Left renal cortex interstitium (tissue), 4 donors: ENCODE data around the gene MAB21L1. TPM values are rescaled to one million over a fixed set of nuclear protein-coding genes. Genes with fewer than 3 reads are reported as not detected.

Experiments
- DNase-seq, 4 donors: peaks; one replicate each; pipeline ENCODE4 v3.0.0-alpha.2; 2013; ENCODE audit warnings: low read depth in 4 of 4, low spot score in 2 of 4, missing footprints in 1 of 4
- polyA plus RNA-seq, 4 donors: library from polyadenylated mRNA; unstranded; fragments of 120-200 nt; gene quantifications; one replicate each; pipeline ENCODE4 v1.2.1, GENCODE V29; 2013; ENCODE audit not compliant: insufficient read length in 4 of 4

The MAB21L1 gene
- polyA plus RNA-seq, 4 donors = 0.06 to 0.10 (median 0.07) TPM

DNA sequence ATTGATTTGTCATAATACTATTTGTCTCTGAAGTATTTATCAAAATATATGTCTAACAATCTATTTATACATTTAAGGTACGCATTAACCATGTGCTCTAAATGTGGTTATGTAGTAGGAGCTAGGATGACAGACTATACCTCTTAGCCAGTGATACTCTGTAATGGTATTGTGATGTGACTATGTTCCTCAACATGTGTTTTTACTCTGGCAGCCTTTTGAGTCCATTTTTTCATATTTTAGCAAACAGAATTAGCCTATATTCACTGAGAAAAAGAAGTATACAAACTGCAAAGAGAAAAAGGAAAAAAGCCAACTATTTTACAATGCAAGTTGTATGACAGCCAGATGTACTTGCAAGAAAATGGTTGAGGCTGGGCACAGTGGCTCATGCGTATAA, 26.7 kb downstream of the MAB21L1 start:
- no peak for DNase-seq

GRCh38 chr13:35448465-35448864, 28.0 kb downstream of the MAB21L1 start:
- no peak for DNase-seq
